Measurements from ENCODE around the gene FBXW9.
A peak's percentile ranks its signal among the peaks of the same experiment; 100 is the strongest.
"Not testable (repeated sequence)": the region's sequence is repeated elsewhere in the genome, so short reads cannot be mapped to it uniquely, and the experiment has no call there.

FBXW9 gene

DNA sequence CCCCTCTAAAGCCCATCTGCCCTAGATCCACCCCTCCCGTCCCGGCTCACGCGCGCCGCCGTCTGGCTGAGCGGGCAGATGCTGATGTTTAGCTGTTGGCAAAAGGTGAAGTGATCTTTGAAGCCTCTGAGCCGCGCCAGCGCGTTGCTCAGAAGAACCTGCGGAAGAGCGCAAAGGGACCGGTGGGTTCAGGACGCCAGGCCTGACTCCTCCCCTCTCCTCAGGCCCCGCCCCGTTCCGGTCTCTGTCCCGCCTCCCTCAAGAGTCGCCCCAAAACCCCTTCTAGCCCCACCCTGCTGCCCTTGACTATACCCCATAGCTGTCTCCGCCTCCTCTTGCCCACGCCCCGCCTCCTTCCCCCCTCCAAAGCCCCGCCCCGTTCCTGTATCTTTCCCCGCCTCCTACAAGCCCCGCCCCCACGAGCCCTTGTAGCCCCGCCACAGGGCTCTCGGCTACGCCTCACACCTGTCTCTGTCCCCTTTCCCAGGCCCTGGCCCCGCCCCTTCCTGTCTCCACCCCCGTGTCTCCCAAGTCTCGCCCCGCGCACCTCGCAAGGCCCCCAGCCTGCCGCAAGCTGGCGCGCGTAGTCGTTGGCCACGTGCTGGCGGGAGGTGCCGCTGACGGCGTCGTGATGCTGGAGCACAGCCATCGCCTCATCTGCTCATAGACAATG, 39.4 kb downstream of the FBXW9 start:
- DNase-seq (ENCODE audit: low spot score): no peak

DNA sequence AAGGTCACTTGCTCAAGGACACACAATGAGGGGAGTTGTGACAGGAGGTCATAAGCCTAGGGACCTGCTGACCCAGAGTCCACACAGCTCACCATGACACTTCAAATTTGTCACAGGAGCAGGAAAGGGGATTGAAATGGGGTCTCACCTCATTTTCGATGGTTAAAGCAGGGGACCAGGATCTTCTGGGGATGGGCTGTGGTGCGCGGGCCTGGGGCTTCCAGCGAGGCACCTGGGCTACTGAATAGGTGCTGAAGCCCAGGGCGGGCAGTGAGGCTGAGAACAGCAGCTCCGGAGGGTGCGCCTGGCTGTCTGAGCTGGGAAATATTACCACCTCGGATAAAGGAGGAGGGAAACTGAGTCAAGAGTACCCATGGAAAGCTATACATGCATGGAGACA, 40.9 kb downstream of the FBXW9 start:
- DNase-seq (ENCODE audit: low spot score): no peak

DNA sequence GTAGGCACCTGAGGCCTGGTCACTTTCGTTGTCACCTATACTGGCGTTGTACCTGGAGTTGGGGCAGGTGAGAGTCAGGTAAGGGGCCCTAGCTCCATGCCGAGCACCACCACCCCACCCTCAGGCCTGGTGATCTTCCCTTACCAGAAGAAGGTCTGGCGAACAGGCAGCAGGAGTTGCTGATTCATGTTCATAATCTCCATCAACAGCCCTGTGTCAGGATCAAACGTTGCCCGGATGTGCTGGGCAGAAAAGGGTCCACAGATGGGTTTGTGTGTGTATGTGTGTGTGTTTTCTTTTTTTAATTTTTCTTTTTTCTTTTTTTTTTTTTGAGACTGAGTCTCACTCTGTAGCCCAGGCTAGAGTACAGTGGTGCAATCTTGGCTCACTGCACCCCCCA, 44.2 kb downstream of the FBXW9 start:
- DNase-seq (ENCODE audit: low spot score): no peak

DNA sequence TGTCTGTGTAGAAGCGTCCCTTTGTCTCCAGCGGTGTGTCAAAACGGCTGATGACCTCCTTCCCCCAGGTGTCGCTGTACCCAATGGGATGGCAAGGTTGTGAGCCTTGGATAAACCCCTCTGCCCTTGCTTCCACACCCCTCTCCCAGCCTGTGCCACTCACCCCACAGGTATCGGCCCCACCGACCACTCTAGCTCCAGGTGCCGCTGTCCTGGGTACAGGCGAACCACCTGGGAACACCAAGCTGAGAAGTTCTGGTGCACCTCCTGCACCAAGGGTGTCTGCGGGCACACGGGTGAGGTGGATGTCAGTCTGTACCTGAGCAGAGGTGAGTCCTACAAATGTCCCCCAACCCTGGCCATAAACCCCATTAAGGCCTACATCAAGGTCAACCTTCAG, 46.5 kb downstream of the FBXW9 start:
- no peak for DNase-seq (ENCODE audit: low spot score)

DNA sequence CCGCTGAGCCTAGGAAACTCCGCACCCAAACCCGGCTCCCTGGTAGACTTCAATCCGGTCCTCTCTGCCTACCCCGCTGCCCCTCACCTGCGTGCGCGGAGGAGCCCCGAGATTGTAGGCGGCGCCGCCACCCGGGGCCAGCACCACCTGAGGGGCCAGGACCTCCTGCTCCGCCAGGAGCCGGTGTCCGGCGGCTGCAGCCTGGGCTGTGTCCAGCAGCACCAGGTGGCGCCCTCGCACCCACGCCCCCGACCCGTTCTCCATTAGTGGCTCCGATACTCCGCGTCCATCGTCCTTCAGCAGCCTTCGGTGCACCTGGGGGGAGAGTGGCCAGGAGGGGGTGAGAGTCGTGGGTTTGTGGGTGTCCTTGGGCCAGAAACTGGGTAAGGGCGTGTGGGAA, 48.3 kb downstream of the FBXW9 start:
- peak; percentile 24 for DNase-seq (ENCODE audit: low spot score)

DNA sequence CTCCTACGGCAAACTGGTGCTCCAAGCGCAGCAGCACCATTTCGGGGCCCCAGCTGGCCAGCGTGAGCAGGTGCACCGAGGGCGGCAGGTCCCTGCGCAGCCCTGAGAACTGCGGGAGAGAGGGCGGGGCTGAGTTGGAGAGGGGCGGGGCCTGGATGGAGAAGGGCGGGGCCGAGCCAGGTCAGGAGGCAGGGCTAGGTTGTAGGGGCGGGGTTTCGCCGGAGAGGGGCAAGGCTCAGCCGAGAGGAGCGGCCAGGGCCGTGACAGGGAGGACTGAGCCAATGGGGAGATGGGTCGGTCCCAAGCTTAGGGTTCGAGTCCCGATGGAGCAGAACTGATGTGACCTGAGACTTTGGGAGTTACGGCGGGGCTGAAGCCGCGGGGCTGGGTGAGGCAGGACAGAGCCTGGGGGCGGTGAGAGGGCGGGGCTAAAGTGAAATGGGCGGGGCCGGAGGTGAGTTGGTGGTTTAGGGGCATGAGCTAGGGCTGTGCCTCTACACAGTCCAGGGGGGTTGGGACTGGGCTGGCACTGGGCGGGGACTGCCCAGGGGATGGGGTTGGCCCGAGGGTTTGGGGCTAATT, 48.9 kb downstream of the FBXW9 start:
- DNase-seq (ENCODE audit: low spot score): no peak

DNA sequence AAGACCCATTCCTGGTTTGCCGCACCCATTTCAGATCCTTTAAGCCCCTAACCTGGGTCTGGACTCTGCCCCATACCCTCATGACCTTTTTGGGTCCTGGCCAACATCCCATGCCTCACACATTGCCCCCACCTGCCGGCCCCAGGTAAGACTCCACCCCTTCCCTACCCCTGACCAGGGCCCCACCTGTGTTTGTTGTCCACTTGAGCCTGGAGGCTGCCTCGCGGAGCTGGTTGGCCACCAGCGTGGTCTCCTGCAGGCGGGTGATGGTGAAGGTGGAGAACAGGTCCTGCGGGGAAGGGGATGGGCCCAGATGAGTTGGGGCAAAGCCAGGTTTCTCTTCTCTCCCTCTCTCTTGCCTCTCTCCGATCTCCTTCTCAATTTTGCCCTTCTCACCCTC, 49.4 kb downstream of the FBXW9 start:
- no peak for DNase-seq (ENCODE audit: low spot score)

DNA sequence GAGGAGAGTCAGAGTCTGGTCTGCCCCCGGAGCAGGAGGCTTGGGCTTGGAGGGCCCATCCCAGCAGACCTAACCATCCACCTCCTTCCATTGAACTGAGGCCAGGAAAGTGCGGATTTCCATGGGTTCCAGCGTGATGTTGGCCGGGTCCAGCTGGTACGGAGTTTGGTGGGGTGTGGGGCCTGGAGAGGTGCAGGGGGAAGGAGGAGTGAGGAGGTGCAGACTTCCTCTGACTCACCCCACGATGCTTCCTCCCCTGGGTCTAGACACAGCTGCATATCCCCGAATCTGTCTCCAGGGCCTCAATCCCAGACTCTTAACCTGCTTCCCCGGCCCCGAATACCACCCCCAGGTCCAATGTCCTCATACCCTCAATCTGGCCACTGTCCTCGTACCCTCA, 49.9 kb downstream of the FBXW9 start:
- DNase-seq (ENCODE audit: low spot score): no peak

DNA sequence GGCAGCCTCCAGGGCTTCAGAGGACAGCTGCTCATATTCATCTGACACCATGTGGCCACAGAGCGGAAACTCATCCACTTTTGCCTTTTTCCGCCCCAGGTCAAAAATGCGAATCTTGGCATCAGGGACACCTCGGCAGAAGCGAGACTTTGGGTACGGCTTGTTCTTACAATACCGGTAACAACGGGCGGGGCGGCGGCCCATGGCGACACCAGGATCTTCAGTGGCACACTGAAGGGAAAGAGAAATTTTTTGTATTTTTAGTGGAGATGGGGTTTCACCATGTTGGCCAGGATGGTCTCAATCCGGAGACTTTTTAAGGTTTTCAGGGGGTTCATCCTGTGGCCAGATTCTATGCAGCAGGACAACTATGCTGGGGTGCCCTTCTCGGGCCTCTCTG, 52.7 kb downstream of the FBXW9 start:
- not testable (repeated sequence) for DNase-seq (ENCODE audit: low spot score)

DNA sequence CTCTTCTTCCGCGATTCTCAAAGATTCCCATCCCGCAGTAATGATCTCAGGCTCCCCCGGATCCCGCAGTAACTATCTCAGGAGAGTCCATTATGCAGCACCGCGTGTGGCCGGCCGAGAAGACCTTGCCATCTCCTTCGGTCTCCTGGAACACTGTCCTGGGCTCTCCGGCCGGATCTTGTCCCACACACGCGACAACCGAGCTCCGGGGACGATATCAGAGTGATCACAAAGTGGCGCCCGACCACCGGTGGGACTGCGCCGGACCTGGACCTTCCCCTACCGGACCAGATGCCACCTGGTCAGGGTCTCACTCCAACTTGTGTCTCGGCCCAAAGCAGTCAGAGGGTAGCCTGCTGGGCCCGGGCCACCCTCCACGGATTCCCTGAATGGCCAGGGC, 53.9 kb downstream of the FBXW9 start:
- no peak for DNase-seq (ENCODE audit: low spot score)

DNA sequence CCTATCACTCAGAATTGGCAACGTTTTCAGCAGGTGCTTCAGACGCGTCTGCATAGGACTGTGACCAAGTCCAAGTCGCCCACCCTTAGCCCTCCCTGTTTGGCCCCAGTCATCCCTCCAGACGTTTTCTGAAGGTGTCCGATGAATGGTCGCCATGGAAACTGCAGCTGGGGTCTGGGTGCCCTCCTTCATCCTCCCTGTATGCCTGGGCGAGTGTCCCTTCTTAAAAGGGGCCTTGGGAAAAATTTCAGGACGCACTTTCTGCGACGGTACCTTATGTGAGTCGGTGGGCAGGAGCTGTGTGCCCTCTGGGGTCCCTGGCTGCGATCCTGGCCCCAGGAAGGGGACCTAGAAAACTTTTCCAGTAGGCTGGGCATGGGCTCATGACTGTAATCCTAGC, 55.0 kb downstream of the FBXW9 start:
- DNase-seq (ENCODE audit: low spot score): no peak

DNA sequence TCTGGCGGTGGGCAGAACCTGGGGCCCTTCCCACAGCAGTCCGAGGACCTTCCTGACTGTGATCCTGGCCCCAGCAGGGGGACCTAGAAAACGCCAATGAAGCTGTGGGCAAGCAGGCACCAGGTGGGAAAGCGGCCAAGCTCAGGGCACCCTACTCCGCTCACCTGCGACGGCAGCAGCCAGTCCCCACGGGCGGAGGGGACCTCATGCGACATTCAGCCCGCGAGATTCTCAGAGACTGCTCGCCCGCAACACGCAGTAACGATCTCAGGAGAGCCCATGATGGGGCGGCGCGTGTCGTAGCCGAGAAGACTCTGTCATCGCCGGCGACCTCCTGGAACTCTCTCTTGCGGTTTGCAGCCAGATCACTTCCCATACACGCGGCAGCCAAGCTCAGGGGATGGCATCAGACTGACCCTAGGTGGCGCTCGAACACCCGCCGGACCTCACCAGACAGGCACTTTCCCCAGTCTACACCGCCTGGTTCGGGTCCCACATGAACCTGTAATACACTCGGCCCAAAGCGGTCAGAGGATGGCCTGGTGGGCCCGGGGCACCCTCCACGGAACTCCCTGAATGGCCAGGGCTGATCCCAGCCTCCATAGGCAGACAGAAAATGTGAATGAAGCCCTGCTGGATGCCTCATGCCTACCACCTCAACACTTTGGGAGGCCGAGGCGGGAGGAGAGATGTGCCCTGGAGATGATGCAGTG, 56.4 kb downstream of the FBXW9 start:
- peak; percentile 94 for DNase-seq (ENCODE audit: low spot score)
